ENCODE results near the gene MLF2.
"Not testable (repeated sequence)": the region's sequence is repeated elsewhere in the genome, so short reads cannot be mapped to it uniquely, and the experiment has no call there.

Gene MLF2

DNA sequence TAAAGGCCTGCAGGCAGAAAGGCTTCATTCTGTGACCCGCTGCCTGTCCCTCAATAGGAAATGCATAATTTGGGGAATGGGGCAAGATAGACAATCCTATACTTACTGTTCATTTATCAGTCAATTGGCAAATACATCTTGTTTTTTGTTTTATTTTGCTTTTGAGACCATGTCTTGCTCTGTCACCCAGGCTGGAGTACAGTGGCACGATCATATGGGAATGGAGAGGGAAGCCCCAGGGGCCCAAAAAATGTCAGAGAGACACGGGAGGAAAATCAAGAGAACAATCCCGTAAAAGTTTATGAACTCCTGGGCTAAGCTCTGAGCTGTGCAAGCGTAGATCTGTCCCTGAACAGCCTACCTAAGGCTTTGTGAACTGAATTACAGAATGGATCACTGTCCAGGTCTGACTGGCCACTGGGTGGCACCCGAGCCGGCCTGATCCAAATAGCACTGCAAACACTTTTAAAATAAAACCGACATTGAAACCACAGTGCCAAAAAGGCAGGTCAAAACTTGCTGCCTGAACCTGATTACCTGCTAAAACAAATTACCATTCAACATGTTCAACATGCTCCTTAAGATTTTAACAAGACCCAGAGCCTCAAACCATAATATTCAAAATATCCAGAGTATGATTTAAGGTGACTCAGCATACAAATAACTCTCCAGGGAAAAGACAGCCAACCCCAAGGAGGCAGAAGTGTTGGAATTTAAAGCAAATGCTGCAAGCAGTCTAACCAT is 17.3 kb downstream of the MLF2 start:
- peak; percentile 59 for DNase-seq (ENCODE audit: low read depth)

- DNase-seq (ENCODE audit: low read depth) = no peak
These were observed 18.2 kb downstream of the MLF2 start for GRCh38 chr12:6734506-6735387.

DNA sequence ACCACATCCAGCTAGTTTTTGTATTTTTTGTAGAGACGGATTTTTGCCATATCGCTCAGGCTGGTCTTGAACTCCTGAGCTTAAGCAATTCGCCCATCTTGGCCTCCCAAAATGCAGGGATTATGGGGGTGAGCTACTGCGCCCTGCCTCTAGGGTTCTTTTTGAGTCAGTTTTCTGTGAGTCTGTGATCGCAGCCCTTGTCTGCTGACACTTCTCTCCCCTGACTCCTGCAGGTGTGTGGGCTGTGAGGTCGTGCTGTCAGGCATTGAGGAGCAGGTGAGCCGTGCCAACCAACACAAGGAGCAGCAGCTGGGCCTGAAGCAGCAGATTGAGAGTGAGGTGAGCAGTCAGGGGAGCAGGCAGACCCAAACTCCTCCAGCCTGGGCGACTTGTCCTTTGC is 22.8 kb downstream of the MLF2 start:
- no peak for DNase-seq (ENCODE audit: low read depth)

DNA sequence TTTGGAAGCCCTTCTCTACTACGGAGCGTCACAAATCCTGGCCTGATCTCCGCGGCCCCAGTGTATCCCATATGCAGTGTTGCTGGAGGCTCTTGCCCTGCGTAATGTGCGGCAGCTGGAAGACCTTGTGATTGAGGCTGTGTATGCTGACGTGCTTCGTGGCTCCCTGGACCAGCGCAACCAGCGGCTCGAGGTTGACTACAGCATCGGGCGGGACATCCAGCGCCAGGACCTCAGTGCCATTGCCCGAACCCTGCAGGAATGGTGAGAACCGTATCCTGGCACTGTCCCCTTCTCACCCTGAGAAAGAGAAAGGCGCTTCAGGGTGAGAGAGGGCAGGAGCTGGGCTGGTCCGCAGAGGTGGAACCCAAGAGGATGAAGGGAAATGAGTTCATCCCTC is 23.8 kb downstream of the MLF2 start:
- no peak for DNase-seq (ENCODE audit: low read depth)

- no peak for DNase-seq (ENCODE audit: low read depth)
These were observed 27.6 kb downstream of the MLF2 start for GRCh38 chr12:6725350-6725749.

- DNase-seq (ENCODE audit: low read depth) = no peak
These were observed 28.5 kb downstream of the MLF2 start for GRCh38 chr12:6724409-6724797.

GRCh38 chr12:6723607-6724408 is 29.1 kb downstream of the MLF2 start, which contains the start of gene COPS7A:
COPS7A (plus strand) TSS chr12:6724046; CDS start chr12:6724657, 611 bp downstream.
- DNase-seq (ENCODE audit: low read depth) = peak; percentile 98

GRCh38 chr12:6722863-6723262 is 30.1 kb downstream of the MLF2 start:
- no peak for DNase-seq (ENCODE audit: low read depth)

GRCh38 chr12:6716874-6717437 is 36.0 kb downstream of the MLF2 start:
- no peak for DNase-seq (ENCODE audit: low read depth)

GRCh38 chr12:6716031-6716873 is 36.7 kb downstream of the MLF2 start:
- DNase-seq (ENCODE audit: low read depth) = not testable (repeated sequence)

- no peak for DNase-seq (ENCODE audit: low read depth)
These were observed 44.0 kb downstream of the MLF2 start for GRCh38 chr12:6708960-6709394.

GRCh38 chr12:6708351-6708750 is 44.6 kb downstream of the MLF2 start:
- not testable (repeated sequence) for DNase-seq (ENCODE audit: low read depth)

GRCh38 chr12:6703631-6704030 is 49.3 kb downstream of the MLF2 start:
- no peak for DNase-seq (ENCODE audit: low read depth)

DNA sequence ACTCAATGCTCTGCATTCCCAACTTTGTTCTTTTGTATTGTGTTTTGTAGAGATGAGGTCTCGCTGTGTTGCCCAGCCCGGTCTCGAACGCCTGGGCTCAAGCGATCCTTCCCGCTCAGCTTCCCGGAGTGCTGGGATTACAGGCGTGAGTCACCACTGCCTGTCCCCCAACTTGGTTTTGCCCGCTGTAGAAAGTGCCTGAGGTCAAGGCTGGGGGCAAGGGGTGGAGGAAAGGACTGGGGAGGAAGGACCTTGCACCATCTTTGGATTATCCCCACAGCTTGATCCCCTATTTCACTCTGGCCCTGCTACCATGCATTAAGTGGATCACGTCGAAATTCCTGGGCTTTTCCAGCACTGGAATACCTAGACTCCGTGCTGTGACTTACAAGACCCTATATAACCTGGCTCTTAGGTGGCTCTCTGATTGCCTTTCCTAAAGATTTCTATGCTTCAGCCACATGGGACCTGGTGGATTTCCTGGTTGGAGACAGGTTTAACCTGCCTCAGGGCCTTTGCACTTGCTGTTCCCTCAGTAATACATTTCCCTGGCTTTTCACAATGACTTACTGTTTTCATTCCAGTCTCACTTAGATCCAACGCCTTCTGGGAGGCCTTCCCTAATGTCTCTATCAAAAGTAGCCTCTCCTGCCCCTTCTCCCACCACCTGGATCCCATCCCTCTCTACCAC is 51.7 kb downstream of the MLF2 start:
- DNase-seq (ENCODE audit: low read depth) = no peak

DNA sequence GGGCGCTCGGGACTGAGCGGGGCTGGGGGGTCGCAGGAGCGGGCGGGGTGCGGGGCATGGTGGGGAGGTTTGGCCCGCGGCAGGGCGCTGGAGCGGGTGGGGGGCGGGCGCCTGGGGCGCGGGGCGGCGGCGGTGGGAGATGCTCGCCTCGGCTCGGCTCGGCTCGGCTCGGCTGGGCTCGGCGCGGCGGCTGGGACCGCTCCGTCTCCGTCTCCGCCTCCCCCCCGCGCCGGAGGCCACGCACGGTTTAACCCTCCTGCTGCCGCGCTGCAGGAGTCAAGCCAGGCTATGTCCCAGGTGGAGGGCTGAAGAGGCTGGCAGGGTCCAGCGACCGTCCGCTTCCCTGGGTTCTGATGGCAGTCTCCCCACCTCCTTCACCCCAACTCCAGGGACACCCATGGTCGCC is 52.3 kb downstream of the MLF2 start, which contains the start of gene PIANP:
Gene PIANP (minus strand): TSS at position 170 of the 406 bp plus-strand sequence. CDS start 2,754 bp downstream, outside the sequence.
- no peak for DNase-seq (ENCODE audit: low read depth)

DNA sequence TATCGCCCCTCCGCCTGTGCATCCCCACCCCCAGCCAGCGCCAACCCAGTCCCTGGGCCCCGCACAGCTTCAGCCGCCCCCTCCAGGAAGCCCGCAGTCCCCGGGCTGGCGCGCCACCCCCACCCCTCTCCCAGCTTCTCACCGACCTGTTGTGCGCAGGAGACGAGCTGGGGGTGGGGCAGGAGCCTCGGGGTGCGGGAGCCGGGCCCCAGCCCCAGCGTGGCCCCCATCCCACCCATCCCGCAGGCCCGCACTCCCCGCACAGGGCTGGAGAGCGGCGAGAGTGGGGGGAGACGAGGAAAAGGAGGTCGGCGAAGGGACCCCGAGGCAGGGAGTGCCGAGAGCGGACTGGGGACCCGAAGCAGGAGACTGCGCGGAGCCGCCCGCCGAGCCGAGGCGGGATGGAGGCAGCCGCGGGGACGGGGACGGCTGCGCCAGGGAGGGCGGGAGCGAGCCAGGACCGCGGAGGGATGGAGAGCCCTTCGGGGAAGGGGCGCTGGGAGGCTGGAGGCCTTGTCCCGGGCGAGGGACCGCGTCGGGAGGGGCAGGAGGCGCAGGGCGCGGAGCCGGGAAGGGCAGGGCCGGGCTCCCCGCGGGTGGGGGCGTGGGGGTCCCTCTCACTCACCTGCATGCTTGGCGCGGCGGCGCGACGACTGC is 52.8 kb downstream of the MLF2 start:
- no peak for DNase-seq (ENCODE audit: low read depth)

DNA sequence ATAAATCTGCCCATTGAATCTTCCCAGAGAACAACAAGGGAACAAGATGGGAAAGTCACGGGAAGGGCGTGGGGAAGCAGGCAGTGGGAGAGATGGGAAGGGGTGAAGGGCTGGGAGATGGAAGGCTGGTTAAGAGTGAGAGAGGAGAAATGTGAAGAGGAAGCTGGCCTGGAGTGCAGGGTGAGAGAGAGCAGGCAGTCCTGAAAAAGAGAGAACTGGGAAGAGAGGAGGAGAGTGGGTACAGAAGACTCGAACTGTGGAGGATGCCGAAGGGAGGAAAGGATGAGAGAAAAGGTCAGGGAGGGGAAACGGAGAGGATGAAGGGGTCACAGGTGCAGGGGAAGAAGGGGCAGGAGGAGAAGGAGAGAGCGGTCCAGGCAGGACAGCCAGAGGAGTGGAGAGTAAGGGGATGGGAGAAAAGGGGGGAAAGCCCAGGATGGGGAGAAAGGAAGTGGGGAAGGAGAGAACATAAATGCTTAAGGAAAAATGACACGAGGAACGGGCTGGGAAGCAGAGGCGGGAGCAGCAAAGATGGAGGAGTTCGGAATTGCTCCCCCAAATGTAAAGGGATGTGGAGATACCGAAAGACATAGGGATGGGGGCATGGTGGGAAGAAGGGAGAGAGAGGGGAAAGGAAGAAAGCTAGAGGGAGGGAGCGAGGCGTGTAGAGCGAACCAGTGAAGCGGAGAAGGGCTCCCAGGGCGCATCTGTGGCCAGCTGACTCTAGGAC is 53.5 kb downstream of the MLF2 start:
- no peak for DNase-seq (ENCODE audit: low read depth)

DNA sequence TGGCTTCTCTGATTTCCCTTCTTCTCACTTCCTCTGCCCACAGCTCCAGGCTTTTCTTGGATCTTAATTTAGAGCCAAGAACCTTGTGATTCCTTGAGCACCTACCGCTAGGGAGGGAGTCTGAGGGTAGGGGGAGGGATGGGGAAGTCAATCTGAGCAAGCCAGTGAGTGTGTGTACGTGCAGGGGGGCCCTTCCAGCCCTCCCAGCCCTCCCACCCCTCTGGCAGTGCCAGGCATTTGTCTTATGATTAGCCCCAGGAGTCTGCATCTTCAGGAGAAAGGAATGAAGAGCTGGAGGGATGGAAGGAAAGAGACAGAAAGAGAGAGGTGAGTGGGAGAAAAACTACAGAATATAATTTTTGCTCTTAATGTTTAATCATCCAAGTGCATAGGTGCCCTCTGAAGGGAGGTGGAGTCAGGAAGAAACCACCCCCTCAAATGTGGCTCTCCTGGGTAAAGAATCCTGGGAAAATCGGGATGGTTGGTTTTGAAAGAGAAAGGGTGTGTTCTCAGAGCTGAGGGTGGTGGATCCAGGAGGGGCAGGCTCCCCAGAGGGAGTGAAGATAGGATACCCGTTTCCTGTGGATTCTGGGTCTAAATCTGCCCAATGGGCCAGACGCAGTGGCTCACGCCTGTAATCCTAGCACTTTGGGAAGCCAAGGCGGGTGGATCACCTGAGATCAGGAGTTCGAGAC is 54.4 kb downstream of the MLF2 start:
- DNase-seq (ENCODE audit: low read depth) = no peak
